ENCODE measurements around the gene KRT32. TPM values are rescaled to one million over a fixed set of nuclear protein-coding genes. Genes with fewer than 3 reads are reported as not detected.

KRT32 gene
- total RNA-seq, 1 experiment from 2014 or later = not detected

DNA sequence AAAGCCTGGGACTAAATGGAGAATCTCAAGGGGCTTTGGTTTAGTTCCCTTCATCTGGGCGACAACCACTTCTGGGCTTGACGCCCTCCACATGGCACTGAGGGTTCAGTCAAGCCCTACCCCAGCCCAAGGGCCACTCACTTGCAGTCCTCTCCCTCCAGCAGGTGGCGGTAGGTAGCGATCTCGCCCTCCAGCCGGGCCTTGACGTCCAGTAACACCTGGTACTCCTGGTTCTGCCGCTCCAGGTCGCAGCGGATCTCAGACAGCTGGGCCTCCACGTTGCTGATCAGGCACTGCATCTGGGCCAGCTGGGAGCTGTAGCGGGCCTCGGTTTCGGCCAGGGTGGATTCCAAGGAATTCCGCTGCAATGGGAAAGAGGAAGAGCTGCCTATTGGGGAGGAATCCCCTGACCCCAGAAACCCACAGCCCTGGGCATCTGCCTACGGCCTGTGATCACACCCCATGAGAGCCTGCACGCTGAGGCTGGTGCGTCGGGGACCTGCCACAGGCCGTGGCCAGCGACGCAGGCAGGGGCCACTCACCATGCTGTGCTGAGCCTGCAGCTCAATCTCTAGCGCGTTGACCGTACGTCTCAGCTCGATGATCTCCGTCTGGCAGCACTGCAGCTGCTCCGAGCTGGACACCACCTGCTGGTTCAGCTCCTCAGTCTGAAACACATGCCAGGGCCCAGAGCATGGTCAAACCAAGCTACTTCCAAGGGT, 19.8 kb upstream of the KRT32 start:
- no peaks in the 10 kb centered on the region for H3K36me3 Mint-ChIP-seq (ENCODE audit: insufficient read depth, unreplicated experiment)
- no peaks in the 10 kb centered on the region for H3K4me1 Mint-ChIP-seq (ENCODE audit: insufficient read depth, unreplicated experiment)
- CTCF ChIA-PET = interaction anchor here (1.1 kb wide), 1 partner anchor 62 kb away, joined by 5 read pairs; no protein-coding TSS in a partner anchor
- H3K27me3 Mint-ChIP-seq (ENCODE audit: insufficient read depth, unreplicated experiment) = no peaks in the 10 kb centered on the region
- no TSS peak for BruUV-seq (replicated peaks)
- DNase-seq (ENCODE audit: unreplicated experiment) = no peak
- POLR2A ChIA-PET = interaction anchor here (0.8 to 1.2 kb wide), 3 partner anchors 9 to 32 kb away, joined by 3 to 4 read pairs (median 3); partner anchors contain the start of genes KRT13 and KRT15
- TF ChIP-seq, protein P1, sequence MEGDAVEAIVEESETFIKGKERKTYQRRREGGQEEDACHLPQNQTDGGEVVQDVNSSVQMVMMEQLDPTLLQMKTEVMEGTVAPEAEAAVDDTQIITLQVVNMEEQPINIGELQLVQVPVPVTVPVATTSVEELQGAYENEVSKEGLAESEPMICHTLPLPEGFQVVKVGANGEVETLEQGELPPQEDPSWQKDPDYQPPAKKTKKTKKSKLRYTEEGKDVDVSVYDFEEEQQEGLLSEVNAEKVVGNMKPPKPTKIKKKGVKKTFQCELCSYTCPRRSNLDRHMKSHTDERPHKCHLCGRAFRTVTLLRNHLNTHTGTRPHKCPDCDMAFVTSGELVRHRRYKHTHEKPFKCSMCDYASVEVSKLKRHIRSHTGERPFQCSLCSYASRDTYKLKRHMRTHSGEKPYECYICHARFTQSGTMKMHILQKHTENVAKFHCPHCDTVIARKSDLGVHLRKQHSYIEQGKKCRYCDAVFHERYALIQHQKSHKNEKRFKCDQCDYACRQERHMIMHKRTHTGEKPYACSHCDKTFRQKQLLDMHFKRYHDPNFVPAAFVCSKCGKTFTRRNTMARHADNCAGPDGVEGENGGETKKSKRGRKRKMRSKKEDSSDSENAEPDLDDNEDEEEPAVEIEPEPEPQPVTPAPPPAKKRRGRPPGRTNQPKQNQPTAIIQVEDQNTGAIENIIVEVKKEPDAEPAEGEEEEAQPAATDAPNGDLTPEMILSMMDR (IDR thresholded peaks at IDR 0.05; ENCODE audit: unreplicated experiment) = peak; percentile 28
- no peak overlapping the region for H3K27ac Mint-ChIP-seq (ENCODE audit: low read depth, unreplicated experiment)
- H3K9me3 Mint-ChIP-seq (ENCODE audit: unreplicated experiment) = no peaks in the 10 kb centered on the region
- intact Hi-C loops (cut with micrococcal nuclease) = no loop called here
- H3K4me3 Mint-ChIP-seq (ENCODE audit: unreplicated experiment) = no peak overlapping the region

DNA sequence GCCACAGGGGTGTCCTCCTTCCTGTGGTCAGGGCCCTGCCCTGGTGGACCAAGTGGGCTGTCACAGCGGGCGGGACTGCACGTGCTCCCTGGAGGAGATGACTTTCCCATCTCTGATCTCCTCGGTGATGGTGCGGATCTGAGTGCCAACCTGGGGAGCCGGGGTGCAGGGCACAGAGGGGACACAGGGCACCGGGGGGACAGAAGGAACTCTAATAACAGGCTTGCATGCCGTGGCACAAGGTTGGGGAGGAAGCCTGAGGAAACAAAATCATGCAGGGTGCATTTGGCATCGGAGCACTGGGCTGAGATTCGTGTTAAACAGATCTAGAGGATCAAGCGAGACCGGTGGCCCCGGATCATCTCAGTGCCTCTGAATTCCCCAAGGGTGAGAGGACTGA, 19.1 kb upstream of the KRT32 start:
- Mint-ChIP-seq H3K36me3 (ENCODE audit: insufficient read depth, unreplicated experiment) (no peaks in the 10 kb centered on the region), H3K27me3 (ENCODE audit: insufficient read depth, unreplicated experiment) (no peaks in the 10 kb centered on the region), H3K9me3 (ENCODE audit: unreplicated experiment) (no peaks in the 10 kb centered on the region), H3K4me3 (ENCODE audit: unreplicated experiment) (no peak overlapping the region), H3K4me1 (ENCODE audit: insufficient read depth, unreplicated experiment) (no peaks in the 10 kb centered on the region), H3K27ac (ENCODE audit: low read depth, unreplicated experiment) (no peak overlapping the region)
- POLR2A ChIA-PET = no interaction called here
- intact Hi-C loops (cut with micrococcal nuclease) = no loop called here
- CTCF ChIA-PET = interaction anchor here (1.1 kb wide), 1 partner anchor 62 kb away, joined by 5 read pairs; no protein-coding TSS in a partner anchor
- TF ChIP-seq, protein P1 (IDR thresholded peaks at IDR 0.05; ENCODE audit: unreplicated experiment) = no peak
- no peak for DNase-seq (ENCODE audit: unreplicated experiment)
- no TSS peak for BruUV-seq (replicated peaks)

DNA sequence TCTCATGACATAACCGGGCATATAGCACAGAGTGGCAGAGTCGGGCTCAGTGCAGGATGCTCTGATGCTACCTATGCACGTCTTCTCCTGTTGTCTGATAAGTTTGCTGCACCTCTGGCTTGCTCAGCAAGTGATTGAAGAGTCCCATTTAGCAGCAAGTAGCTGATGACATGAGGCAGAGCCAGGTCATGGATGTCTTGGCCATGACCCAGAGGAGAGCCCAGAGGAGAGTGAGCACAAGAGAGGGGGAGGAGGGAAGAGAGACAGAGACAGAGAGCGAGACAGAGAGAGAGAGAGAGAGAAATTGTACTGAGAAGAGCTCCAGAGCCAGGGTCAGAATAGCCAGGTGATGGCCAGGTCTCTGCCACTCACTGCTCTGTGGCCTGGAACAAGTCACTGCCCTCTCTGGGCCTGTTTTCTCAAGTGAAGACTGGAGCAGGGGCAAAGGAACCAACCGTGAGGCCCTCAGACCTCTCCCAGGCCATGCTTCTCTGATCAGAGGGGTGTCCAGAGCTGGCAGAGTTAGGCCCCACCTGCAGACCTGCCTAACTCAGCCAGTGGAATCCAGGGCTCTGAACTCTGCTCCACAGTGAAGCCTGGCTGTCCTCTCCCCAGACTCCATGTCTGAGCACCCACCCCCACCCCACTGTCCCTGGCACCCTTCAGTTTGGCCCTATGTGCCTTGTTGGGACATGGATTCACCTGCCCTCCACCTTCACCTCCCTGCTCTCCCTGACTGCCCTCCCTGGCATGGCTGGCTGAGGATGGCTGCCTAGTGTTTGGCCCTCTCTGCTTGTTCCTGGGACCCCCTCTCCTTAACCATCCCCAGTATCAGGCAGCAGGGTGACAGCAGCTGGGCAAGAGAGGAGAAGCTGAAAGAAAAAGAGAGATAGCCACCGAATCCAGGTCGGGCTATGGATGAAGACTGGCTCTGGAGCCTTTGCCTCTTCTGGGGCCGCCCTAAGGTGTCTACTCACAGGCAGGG, 18.0 kb upstream of the KRT32 start:
- BruUV-seq (replicated peaks) = no TSS peak
- POLR2A ChIA-PET = interaction anchor here (0.6 to 0.7 kb wide), 2 partner anchors 22 to 164 kb away, joined by 3 read pairs; no protein-coding TSS in a partner anchor
- CTCF ChIA-PET = interaction anchor here (0.7 to 2.2 kb wide), 3 partner anchors 9 to 576 kb away, joined by 4 to 7 read pairs (median 4); no protein-coding TSS in a partner anchor
- Mint-ChIP-seq H3K9me3 (ENCODE audit: unreplicated experiment) (no peaks in the 10 kb centered on the region), H3K4me1 (ENCODE audit: insufficient read depth, unreplicated experiment) (no peaks in the 10 kb centered on the region), H3K4me3 (ENCODE audit: unreplicated experiment) (no peak overlapping the region), H3K27me3 (ENCODE audit: insufficient read depth, unreplicated experiment) (no peaks in the 10 kb centered on the region), H3K27ac (ENCODE audit: low read depth, unreplicated experiment) (no peak overlapping the region), H3K36me3 (ENCODE audit: insufficient read depth, unreplicated experiment) (no peaks in the 10 kb centered on the region)
- intact Hi-C loops (cut with micrococcal nuclease) = no loop called here
- TF ChIP-seq, protein P1 (IDR thresholded peaks at IDR 0.05; ENCODE audit: unreplicated experiment) = no peak
- DNase-seq (ENCODE audit: unreplicated experiment) = no peak
